ENCODE measurements around the gene CBX8.

The CBX8 gene

GRCh38 chr17:79748295-79749099 is 48.4 kb downstream of the CBX8 start:
- no peaks in the 10 kb centered on the region for H3K36me3 Mint-ChIP-seq
- ATAC-seq (replicated peaks) (no peak), DNase-seq (no peak)
- no peak overlapping the region for H3K4me3 Mint-ChIP-seq
- peaks cover 10 to 21% of the 10 kb centered on the region in 2 donors for H3K4me1 Mint-ChIP-seq
- peaks cover 41 to 43% of the 10 kb centered on the region in 2 donors for H3K27me3 Mint-ChIP-seq
- H3K27ac Mint-ChIP-seq = no peak overlapping the region
- H3K9me3 Mint-ChIP-seq = no peaks in the 10 kb centered on the region

GRCh38 chr17:79747508-79748294 is 49.2 kb downstream of the CBX8 start:
- Mint-ChIP-seq H3K27ac (peak overlapping the region; percentile 75), H3K4me1 (peaks cover 10 to 21% of the 10 kb centered on the region in 2 donors), H3K36me3 (no peaks in the 10 kb centered on the region), H3K4me3 (peak overlapping the region; percentile 62 to 73), H3K9me3 (no peaks in the 10 kb centered on the region), H3K27me3 (peaks cover 42 to 50% of the 10 kb centered on the region in 2 donors)
- DNase-seq = no peak
- no peak for ATAC-seq (replicated peaks)

GRCh38 chr17:79746889-79747507 is 49.9 kb downstream of the CBX8 start:
- no peaks in the 10 kb centered on the region for H3K36me3 Mint-ChIP-seq
- no peaks in the 10 kb centered on the region for H3K9me3 Mint-ChIP-seq
- peak overlapping the region; percentile 42 for H3K27ac Mint-ChIP-seq
- peaks cover 46 to 53% of the 10 kb centered on the region in 2 donors for H3K27me3 Mint-ChIP-seq
- peaks cover 10 to 25% of the 10 kb centered on the region in 2 donors for H3K4me1 Mint-ChIP-seq
- H3K4me3 Mint-ChIP-seq = peak overlapping the region; percentile 29 to 48
- ATAC-seq (replicated peaks) (no peak), DNase-seq (no peak)

GRCh38 chr17:79745641-79746105 is 51.2 kb downstream of the CBX8 start:
- H3K27me3 Mint-ChIP-seq = peaks cover 46 to 54% of the 10 kb centered on the region in 2 donors
- no peak for DNase-seq
- no peak overlapping the region for H3K27ac Mint-ChIP-seq
- H3K9me3 Mint-ChIP-seq = no peaks in the 10 kb centered on the region
- ATAC-seq (replicated peaks) = peak in 1 of 2 donors; percentile 6
- H3K4me1 Mint-ChIP-seq = peaks cover 12 to 32% of the 10 kb centered on the region in 2 donors
- no peak overlapping the region for H3K4me3 Mint-ChIP-seq
- H3K36me3 Mint-ChIP-seq = no peaks in the 10 kb centered on the region

GRCh38 chr17:79743614-79744013 is 53.3 kb downstream of the CBX8 start:
- DNase-seq (no peak), ATAC-seq (replicated peaks) (no peak)
- Mint-ChIP-seq H3K9me3 (no peaks in the 10 kb centered on the region), H3K36me3 (no peaks in the 10 kb centered on the region), H3K4me1 (peaks cover 15 to 37% of the 10 kb centered on the region in 2 donors), H3K27ac (no peak overlapping the region), H3K27me3 (peaks cover 65 to 69% of the 10 kb centered on the region in 2 donors), H3K4me3 (no peak overlapping the region)

- H3K27ac Mint-ChIP-seq = no peak overlapping the region
- H3K9me3 Mint-ChIP-seq = no peaks in the 10 kb centered on the region
- H3K27me3 Mint-ChIP-seq = peaks cover 70 to 74% of the 10 kb centered on the region in 2 donors
- no peaks in the 10 kb centered on the region for H3K36me3 Mint-ChIP-seq
- ATAC-seq (replicated peaks) (no peak), DNase-seq (no peak)
- H3K4me1 Mint-ChIP-seq = peaks cover 15 to 37% of the 10 kb centered on the region in 2 donors
- H3K4me3 Mint-ChIP-seq = no peak overlapping the region
These were observed 53.9 kb downstream of the CBX8 start for GRCh38 chr17:79742951-79743476.

GRCh38 chr17:79742589-79742918 is 54.3 kb downstream of the CBX8 start:
- H3K27ac Mint-ChIP-seq = no peak overlapping the region
- H3K9me3 Mint-ChIP-seq = no peaks in the 10 kb centered on the region
- no peak overlapping the region for H3K4me3 Mint-ChIP-seq
- peaks cover 70 to 74% of the 10 kb centered on the region in 2 donors for H3K27me3 Mint-ChIP-seq
- no peak for ATAC-seq (replicated peaks)
- H3K4me1 Mint-ChIP-seq = peaks cover 11 to 32% of the 10 kb centered on the region in 2 donors
- H3K36me3 Mint-ChIP-seq = no peaks in the 10 kb centered on the region
- DNase-seq = no peak

Data from stimulated activated naive B cell treated with anti-CD40 and anti-IgM and Interleukin-4, amounts not matched to agents 10 μg/mL and 1 μg/mL and 100 μg/mL, for 72 hours (primary cell).